HG02642 (cell line): Measurements from ENCODE around the gene ACER3.
A peak's percentile ranks its signal among the peaks of the same experiment; 100 is the strongest.
"Not testable (repeated sequence)": the region's sequence is repeated elsewhere in the genome, so short reads cannot be mapped to it uniquely, and the experiment has no call there.

Experiments
- ATAC-seq: cut with Tn5 transposase; IDR thresholded peaks from one replicate; pipeline ENCODE4 v1.9.1; 2021; ENCODE audit warnings: mild to moderate bottlenecking; ENCODE audit not compliant: unreplicated experiment, poor library complexity

Gene ACER3

GRCh38 chr11:76911415-76911808 is 50.7 kb downstream of the ACER3 start:
- no peak for ATAC-seq

GRCh38 chr11:76916712-76917111 is 56.0 kb downstream of the ACER3 start:
- ATAC-seq: no peak

GRCh38 chr11:76918941-76919386 is 58.2 kb downstream of the ACER3 start:
- ATAC-seq: no peak

GRCh38 chr11:76919467-76919866 is 58.7 kb downstream of the ACER3 start:
- ATAC-seq: no peak

GRCh38 chr11:76919887-76920746 is 59.4 kb downstream of the ACER3 start:
- ATAC-seq: peak; percentile 64

- no peak for ATAC-seq
Measured at GRCh38 chr11:76927160-76927559, 66.4 kb downstream of the ACER3 start.

GRCh38 chr11:76935042-76935441 is 74.3 kb downstream of the ACER3 start:
- no peak for ATAC-seq

GRCh38 chr11:76939219-76939631 is 78.5 kb downstream of the ACER3 start:
- no peak for ATAC-seq

- no peak for ATAC-seq
Measured at GRCh38 chr11:76944225-76944624, 83.5 kb downstream of the ACER3 start.

- no peak for ATAC-seq
Measured at GRCh38 chr11:76946223-76946622, 85.5 kb downstream of the ACER3 start.

- no peak for ATAC-seq
Measured at GRCh38 chr11:76947190-76947589, 86.5 kb downstream of the ACER3 start.

GRCh38 chr11:76947800-76948199 is 87.1 kb downstream of the ACER3 start:
- no peak for ATAC-seq

GRCh38 chr11:76955459-76956114 is 94.9 kb downstream of the ACER3 start:
- ATAC-seq: no peak

- ATAC-seq: peak; percentile 84
Measured at GRCh38 chr11:76962583-76963416, 102.1 kb downstream of the ACER3 start.

GRCh38 chr11:76963417-76964168 is 102.9 kb downstream of the ACER3 start:
- not testable (repeated sequence) for ATAC-seq

GRCh38 chr11:76972051-76972450 is 111.3 kb downstream of the ACER3 start:
- ATAC-seq: no peak

GRCh38 chr11:76974179-76974891 is 113.6 kb downstream of the ACER3 start:
- ATAC-seq: no peak

- no peak for ATAC-seq
Measured at GRCh38 chr11:76975513-76975912, 114.8 kb downstream of the ACER3 start.

GRCh38 chr11:76977791-76978190 is 117.1 kb downstream of the ACER3 start:
- no peak for ATAC-seq
